Measurements from ENCODE around the gene CDK5RAP2.
"Not testable (repeated sequence)": the region's sequence is repeated elsewhere in the genome, so short reads cannot be mapped to it uniquely, and the experiment has no call there.

The CDK5RAP2 gene

DNA sequence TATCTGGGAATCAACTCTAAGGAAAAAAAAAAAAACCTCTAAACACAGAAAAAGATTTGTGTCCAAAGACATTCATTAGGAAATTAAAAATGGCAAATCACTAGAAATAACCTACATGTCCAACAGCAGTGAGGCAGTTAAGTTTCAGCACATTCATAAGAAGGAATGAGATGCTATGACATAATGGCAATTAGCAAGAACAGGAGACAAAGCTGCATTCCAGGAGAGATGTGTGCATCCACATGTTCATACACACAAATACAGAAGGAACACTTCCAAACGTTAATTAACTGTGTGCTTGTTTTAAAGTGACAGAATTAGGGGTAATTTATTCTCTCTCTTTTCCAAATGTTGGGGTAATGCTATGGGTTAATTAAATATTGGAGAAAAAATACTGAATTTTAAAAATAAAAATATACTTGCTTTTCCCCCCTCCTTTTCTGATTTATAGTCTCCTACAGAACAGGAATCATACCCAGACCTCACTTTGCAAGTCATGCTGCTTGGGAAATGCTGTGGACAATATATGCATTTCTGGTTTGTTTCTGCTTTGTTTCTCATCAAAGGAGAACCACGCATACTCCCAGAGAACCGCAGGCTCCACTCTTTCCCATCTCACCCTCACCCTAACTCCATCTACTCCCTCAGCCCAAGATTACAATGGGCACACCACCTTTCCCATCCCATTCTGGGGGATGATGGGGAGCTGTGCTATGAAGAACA lies 114.1 kb downstream of the CDK5RAP2 start:
- no peak for DNase-seq (ENCODE audit: low read depth in 3 of 3)

DNA sequence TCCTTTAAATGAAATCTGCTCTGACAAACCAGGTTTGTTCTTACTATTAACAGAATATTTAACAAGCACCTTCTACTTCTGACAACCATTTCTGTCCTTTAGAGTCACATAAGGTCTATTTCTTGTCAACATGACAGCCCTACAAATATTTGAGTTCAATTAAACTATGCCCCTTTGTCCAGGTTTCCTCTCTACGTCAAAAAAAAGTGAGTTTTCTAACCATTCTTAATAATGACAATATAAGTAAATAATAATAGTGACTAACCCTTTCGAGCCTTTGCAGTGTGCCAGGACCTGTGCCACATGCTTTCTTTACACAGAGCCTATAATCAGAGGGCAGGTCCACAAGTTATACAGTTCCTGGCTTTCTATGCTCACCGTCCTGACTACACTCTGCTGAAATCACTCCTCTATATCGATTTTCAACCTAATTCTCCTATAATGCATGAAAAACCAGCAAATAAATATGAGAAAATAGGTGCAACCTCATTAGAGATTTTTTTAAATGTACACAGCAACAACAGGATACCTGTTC lies 115.0 kb downstream of the CDK5RAP2 start:
- DNase-seq (ENCODE audit: low read depth in 3 of 3): no peak

DNA sequence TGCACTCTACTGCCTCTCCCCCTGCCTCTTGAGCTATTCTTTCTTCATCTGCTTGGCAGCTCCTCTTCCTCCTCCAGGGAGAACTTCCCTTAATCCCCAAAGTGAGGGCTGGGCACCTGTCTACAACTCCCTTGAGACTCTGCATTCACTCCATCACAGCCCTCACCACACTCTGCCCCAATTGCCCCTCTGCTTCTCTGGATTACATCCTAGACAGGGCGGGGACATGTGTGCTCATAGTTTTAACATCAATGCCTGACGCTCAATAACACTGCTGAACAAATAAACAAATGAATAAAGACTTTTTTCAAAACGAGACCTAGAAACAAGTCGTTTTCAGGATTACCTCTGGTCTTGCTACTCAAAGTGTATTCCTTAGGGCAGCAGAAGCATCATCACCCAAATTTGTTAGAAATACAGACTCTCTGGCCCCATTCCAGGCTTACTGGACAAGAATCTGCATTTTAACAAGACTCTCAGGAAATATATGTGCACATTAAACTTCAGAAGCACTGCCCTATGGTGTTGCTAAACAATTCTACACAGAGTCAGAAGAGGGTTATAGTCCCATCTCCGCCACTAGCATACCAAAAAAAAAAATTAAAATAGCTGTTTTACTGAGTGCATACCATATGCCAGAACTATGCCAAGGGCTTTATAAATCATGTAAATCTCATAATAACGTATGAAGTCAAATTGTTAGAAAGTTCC lies 115.6 kb downstream of the CDK5RAP2 start:
- no peak for DNase-seq (ENCODE audit: low read depth in 3 of 3)

DNA sequence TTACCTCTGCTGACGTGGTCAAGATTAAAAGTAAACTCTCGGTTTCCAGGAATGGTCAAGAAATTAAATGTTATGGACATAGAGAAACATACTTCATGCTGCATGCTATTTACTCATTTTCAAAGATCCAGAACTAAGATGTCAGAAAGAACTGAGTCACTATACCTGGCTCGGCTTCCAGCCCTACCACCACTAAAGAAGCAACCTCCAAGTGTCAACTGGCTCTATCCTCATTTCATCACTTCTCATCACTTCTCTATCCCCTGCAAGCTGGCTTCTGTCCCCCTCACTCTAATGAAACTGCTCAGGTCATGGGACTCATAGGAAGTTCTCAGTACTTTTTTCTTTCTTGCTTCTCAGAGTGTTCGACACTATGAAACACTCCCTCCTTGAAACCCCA lies 116.2 kb downstream of the CDK5RAP2 start:
- DNase-seq (ENCODE audit: low read depth in 3 of 3): no peak

DNA sequence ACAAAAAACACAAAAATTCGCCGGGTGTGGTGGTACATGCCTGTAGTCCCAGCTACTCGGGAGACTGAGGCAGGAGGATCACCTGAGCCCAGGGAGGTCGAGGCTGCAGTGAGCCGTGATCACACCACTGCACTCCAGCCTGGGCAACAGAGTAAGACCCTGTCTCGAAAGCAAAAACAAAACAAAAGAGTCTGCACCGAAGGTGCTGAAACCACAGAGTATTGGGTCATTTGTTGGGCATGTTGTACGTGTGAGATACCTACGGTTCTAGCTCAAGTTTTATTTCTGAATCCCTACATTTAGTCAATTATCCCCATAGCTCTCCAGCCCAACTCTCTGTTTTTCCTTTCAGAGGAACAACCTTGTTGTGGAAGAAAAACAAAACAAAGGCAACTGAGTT lies 118.3 kb downstream of the CDK5RAP2 start:
- not testable (repeated sequence) for DNase-seq (ENCODE audit: low read depth in 3 of 3)

DNA sequence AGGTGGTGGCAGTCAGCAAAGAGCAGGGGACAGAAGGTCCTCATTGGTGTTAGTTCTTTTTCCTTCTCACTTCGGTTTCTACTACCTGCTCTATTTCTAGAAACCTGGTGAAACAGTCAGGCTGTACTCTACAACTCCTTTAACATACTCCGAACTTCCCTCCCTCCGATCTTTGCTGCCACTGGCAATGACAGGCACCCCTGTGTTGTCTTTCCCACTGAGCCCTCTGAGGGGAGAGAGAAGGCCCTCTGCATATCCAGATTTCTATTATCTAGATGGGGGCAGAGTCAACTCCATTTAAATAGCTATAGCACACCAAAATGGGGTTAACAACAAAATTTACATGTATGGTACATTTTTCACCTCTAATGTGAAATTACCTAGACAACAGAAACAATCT lies 123.7 kb downstream of the CDK5RAP2 start:
- DNase-seq (ENCODE audit: low read depth in 3 of 3): no peak

DNA sequence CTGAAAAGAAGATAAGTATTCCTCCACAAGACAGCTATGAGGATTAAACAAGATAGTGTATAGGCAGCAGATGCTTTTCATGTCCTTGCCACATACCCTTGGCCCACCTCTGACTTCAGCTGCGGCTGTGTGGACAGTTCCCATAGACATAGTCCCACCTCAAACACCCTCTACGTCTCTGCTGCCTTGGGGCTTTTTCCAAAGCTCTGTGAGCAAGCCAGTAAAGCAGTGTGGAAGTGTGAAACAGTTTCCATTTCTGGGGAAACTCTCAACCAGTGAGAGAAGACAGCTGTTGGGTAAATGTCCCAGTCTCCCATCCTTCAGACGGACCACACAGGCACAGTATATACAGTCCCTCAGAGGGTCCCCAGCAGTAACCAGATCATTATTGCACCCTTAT lies 125.5 kb downstream of the CDK5RAP2 start:
- DNase-seq (ENCODE audit: low read depth in 3 of 3): no peak

DNA sequence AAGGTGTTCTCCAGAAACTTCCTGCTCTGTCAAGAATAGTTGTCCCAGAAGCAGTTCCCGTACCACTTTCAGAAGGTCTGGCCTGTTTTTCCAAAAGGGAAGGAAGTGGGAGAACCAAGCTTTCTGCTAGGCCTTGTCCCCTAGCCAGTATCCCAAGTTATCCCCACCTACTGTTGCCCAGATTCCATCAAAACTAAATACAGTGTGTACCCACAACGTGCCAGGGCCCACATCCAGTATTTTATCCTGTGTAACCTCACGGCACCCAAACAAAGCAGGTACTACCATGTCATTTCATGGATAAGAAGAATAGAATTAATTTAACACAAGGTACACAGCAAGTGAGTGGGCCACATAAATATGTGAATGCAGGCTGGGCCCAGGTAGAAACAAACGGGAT lies 126.2 kb downstream of the CDK5RAP2 start:
- DNase-seq (ENCODE audit: low read depth in 3 of 3): no peak

DNA sequence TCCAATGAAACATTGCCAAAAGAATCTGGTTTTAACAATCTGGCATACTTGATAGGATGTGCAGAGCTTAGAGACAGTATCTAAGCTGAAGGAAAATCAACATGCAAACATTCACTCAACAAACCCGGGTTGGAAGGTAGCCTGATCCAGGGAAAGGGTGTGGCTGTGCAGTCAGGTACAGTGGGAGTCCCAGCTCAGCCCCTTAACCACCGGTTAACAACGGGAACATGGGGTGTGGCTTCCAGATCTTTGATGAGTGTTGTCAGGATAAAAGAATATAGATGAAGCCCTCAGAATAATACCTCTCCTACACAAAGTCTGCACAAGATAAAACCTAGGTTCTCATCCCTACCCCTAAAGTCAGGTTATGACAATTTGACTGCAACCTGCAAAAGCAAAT lies 127.3 kb downstream of the CDK5RAP2 start:
- no peak for DNase-seq (ENCODE audit: low read depth in 3 of 3)

DNA sequence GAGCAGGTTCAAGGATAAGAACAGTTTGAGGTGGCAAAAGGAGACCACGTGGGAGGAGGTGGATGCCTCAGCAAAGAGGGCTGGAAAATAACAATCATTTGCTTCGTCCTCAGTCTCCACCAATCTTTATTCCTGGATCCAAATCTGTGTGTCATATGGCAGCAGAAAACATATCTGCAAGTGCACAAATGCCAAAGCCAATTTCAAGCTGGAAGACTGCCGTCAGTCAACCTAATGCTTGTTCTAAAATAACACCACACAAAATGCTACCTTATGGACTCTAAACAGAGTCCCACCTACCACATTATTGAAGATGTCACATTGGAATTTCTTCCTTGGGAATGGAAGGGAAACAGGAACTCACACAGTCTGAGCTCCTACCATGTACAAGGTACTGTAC lies 129.1 kb downstream of the CDK5RAP2 start:
- DNase-seq (ENCODE audit: low read depth in 3 of 3): no peak

DNA sequence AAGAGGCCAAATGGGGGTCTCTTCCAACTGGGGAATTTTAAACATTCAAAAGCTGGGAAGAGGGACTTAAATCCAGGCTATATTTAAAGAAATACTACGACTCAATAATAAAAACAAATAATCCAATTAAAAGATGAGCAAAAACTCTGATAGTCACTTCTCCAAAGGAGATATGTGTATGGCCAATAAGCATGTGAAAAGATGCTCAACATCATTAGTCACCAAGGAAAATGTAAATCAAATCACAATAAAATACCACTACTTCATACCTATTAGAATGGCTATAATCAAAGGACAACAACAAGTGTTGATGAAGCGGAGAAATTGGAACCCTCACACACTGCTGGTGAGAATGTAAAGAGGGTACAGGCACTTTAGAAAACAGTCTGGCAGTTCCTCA lies 130.4 kb downstream of the CDK5RAP2 start:
- DNase-seq (ENCODE audit: low read depth in 3 of 3): no peak

DNA sequence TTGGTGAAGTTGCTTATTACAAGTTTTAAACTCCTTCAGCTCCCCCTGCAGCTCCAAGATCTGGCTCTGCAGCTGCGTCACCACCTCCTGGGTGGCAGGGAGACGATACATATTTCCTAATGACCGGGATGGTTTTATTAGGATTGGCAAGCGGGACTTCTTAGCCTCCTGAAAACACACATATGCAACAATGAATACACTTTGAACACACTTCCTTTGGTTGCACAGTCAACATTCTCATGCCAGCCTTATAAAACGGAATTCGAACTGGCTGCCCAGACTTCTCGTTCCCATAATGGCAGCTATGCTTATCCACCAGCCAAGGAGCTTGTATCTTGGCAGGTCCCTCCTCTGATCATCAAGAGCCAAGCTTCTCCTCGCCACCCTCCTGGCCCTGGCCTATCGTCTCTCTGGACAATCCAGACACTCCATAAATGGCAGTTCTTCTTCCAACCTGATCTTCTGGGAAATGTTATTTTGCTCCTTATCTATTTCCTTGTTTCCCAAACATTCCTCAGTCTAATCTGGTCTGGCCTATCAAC lies 131.9 kb downstream of the CDK5RAP2 start:
- no peak for DNase-seq (ENCODE audit: low read depth in 3 of 3)

DNA sequence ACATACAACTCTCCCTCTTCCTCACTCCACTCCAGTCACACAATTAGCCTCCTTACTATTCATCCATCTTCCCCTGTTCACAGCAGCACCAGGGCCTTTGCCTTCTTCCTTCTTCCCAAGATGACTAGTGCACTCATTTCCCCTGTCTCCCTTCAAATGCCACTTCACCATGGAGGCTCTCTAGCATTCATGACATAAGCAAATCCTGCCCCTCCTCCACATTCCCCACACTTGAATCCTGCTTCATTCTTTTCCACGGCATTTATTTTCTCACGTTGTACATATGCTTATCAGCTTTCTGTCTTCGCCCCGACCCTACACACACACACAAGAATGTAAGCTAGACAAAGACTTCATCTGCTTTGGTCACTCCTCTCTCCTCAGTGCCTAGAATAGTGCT lies 133.3 kb downstream of the CDK5RAP2 start:
- no peak for DNase-seq (ENCODE audit: low read depth in 3 of 3)

DNA sequence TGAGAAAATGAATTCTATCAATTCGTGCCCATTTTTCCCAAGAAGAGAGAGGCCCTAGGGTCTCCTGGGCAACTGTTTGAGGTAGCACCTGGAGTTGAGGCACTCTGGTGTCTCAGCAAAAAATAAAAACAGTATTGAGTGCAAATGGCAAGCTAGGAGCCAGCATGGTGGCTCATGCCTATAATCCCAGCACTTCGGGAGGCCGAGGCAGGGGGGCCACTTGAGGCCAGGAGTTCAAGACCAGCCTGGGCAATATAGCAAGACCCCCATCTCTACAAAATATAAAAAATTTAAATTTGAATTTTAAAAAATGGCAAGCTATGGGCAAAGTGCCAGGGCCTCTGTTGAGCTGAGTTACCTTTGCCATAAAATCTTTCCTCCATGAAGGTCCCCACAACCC lies 136.0 kb downstream of the CDK5RAP2 start:
- no peak for DNase-seq (ENCODE audit: low read depth in 3 of 3)

DNA sequence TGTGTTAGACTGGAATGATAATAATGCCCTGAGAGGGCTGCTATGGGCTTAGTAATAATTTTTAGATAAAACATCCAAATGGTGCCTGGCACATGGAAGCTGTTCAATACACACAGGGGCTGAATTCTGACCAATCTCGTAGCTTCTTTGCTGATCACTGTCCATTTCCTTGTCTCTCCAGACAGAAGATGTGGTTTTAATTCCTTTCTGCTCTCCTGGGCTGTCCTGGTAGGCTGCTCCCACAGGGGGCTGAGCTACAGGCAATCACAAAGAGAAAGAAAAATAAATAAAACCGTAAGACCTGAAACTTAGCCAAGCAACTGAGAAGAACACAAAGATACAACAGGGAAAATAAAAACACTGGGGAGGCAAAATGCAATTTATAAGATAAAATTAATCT lies 136.5 kb downstream of the CDK5RAP2 start:
- no peak for DNase-seq (ENCODE audit: low read depth in 3 of 3)

DNA sequence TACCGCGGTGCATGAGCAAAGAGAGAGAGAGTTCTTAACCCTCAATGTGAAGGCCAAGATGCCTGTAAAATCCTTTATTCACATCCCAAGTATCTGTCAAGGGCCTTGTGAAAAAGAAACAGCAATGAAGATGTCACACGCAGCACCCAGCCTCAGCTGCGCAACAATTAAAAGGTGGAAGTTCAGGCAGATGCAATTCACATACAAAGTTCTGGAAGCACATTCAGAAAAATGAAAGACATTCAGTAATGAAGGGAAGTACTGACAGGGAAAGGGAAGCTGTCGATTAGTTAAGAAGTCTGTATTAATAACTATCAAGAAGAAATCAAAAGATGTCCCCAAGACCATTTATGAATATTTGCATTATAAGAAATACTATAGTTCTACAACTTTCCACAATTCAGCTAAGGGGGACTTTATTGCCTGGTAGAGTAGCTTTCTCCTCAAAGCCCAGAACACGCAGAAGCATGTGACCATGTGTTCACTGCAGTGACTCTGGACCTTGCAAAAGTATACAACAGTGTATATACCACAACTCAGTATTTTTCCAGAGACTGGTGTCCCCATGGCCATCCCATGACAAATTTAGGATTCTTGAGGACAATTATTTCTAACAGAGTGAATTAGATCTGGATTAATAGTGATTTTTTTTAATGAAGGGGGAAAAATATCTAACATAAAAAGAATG lies 137.5 kb downstream of the CDK5RAP2 start:
- no peak for DNase-seq (ENCODE audit: low read depth in 3 of 3)

DNA sequence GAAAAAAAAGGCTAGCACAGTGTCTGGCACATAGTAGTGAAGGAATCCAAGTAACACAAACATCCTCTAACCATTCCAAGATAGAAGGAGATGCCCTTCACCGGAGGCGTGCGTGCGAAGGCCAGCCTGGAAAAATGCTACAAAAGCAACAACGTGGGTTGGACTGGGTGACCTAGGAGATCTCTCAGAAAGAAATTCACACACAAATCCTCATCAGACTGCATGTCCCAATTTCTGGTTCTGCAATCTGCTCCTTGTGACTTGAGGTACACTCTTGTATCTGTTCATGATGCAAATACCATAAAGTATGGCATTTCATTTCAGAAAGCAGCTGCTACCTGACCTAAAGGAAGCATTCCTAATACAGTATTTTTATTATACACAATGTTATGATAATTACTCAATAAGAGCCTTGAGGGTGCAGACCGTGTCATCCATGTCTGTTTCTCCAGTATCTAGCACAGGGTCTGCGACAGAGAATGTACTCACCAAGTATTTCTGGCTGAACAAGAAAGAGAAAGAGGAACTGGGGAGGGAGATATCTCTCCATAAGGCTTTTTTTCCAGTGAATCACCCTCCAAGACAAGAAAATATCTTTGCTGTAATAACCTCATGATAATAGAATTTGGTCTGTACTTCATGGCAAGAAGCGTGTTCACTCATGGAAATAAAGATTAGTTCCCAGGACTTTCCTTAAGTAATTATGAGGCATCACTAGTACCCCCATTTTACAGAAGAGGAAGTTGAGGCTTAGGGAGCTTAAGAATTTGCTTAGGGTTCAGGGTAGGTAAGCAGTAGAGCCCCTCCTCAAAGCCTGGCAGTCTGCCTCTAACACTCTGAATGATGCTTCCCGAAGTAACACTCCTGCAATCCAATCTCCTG lies 138.3 kb downstream of the CDK5RAP2 start:
- DNase-seq (ENCODE audit: low read depth in 3 of 3): no peak

DNA sequence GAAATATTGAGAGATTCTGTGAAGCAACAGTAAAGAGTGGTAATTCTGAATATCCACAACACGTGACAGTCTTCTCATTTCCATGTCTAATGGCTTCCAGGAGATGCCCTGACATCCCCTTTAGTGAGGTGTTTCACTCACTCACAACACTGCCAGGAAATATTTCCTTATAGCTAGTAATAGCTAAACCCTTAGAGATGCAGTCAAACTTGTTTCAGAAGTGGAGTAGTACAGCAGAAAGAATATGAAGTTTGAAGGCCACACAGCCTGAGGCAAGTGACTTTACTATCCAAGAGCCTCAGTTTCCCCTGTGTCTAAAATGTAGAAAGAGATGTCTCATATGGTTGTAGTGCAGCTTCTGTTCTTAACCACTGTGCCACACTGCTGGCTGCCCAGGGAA lies 139.2 kb downstream of the CDK5RAP2 start:
- no peak for DNase-seq (ENCODE audit: low read depth in 3 of 3)

DNA sequence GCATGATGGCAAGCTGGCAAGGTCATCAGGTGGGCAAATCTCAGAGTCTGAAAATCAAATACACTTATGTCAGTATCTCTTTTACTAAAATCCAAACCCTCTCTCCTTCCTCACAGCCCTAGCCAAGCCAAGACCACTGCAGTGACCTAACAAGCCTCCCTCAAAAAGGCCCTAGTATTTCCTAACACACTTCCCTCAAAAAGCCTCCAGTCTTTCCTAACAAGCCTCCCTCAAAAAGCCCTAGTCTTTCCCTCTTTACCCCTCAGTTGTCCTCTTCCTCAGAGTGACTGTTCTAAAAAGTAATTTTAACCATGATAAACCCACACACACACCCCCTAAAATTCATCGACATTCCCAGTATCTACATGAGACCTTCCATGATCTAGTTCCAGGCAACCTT lies 140.0 kb downstream of the CDK5RAP2 start:
- DNase-seq (ENCODE audit: low read depth in 3 of 3): no peak

DNA sequence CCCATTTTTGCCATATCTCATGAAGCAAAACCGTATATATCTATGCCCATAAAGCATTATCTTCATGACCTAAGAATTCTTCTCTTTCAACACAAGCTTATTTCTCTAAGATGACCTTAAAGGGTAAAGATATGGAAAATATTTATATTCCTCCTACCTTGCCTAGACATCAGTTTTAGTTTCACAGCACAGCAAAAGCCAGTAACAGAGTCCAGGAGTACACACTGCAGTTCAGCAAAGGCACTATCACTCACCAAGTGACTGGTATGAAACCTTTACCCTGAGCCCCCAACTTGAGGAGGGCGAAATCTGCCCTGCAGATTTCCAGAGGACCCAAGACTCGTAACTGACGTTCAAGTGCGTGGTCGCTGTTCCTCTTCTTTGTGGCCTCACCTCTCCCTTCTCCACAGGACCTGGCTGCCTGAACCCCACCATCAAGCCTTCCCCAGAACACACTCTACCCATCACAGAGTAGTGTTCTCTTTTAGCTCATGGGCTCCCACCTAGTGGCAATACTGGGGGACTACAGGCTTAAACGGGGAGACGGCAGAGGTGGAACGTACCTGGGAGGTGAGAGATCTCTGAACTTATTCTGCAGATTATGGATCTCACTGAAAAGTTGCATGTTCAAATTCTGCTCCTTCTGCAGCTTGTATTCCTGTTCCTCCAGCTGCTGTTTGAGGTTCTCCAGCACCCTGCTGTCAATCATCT lies 141.0 kb downstream of the CDK5RAP2 start:
- DNase-seq (ENCODE audit: low read depth in 3 of 3): peak in 1 of 3 donors; percentile 5

DNA sequence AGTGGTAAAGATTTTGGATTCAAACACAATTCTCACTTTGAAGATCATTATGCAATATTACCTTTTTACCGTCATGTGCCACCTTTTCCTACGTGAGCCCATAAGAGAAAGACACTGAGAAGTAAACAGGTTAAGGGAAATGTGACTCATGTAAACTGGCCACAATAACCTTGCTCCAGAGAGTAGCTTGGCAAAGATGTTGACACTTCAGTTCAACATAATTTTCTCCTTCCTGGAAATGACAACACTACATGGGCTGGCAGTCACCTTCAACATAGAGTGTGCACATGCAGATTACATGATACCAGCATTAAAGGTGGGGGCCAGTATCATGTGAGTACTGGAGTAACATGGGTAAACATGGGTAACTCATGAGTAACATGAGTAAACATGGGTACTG lies 141.9 kb downstream of the CDK5RAP2 start:
- no peak for DNase-seq (ENCODE audit: low read depth in 3 of 3)
